ENCODE results near the gene ZNF432. TPM values are rescaled to one million over a fixed set of nuclear protein-coding genes. Genes with fewer than 3 reads are reported as not detected.

Gene ZNF432
- total and polyA plus RNA-seq, 2 of the 13 experiments (the other 11 are each of a cell fraction or from before 2014, with no cell fraction given): 4.1 to 8.7 TPM

- TF ChIP-seq ZBTB33 (CRISPR knock-in tag; IDR thresholded peaks at IDR 0.05) (no peak), BATF2 (CRISPR knock-in tag; IDR thresholded peaks at IDR 0.05) (no peak), POLR2G (IDR thresholded peaks at IDR 0.05; ENCODE audit: low read depth, low read length) (peak; percentile 82), SNAPC2 (CRISPR knock-in tag; IDR thresholded peaks at IDR 0.05) (no peak), STAT5B (CRISPR knock-in tag; IDR thresholded peaks at IDR 0.05) (no peak), ONECUT2 (CRISPR knock-in tag; IDR thresholded peaks at IDR 0.05) (no peak), GABPA (IDR thresholded peaks at IDR 0.05; ENCODE audit: low read depth, low read length) (peak; percentile 77), GABPA (CRISPR knock-in tag; IDR thresholded peaks at IDR 0.05; ENCODE audit: low read depth) (peak; percentile 92), NFYB (CRISPR knock-in tag; IDR thresholded peaks at IDR 0.05) (no peak), ZSCAN25 (CRISPR knock-in tag; IDR thresholded peaks at IDR 0.05) (no peak), RNF2 (conservative IDR thresholded peaks at IDR 0.05; ENCODE audit: low read depth) (no peak), TEAD3 (CRISPR knock-in tag; optimal IDR thresholded peaks at IDR 0.05; ENCODE audit: borderline replicate concordance) (no peak), ZNF224 (CRISPR knock-in tag; IDR thresholded peaks at IDR 0.05) (no peak), ZNF292 (CRISPR knock-in tag; IDR thresholded peaks at IDR 0.05; ENCODE audit: borderline replicate concordance, low read depth) (no peak), ZNF746 (CRISPR knock-in tag; IDR thresholded peaks at IDR 0.05) (no peak), MIER3 (CRISPR knock-in tag; IDR thresholded peaks at IDR 0.05; ENCODE audit: borderline replicate concordance) (peak; percentile 43), CHD4 (IDR thresholded peaks at IDR 0.05; ENCODE audit: borderline replicate concordance, low read length) (no peak), ZBTB14 (CRISPR knock-in tag; IDR thresholded peaks at IDR 0.05) (no peak), RAD21 (CRISPR knock-in tag; IDR thresholded peaks at IDR 0.05) (no peak), TRIM24 (CRISPR knock-in tag; IDR thresholded peaks at IDR 0.05) (no peak), ZNF24 (IDR thresholded peaks at IDR 0.05) (no peak), KDM6A (CRISPR knock-in tag; IDR thresholded peaks at IDR 0.05; ENCODE audit: low read depth) (no peak), PHF5A (CRISPR knock-in tag; IDR thresholded peaks at IDR 0.05; ENCODE audit: low read depth, unreplicated experiment) (no peak), MBD4 (IDR thresholded peaks at IDR 0.05; ENCODE audit: borderline replicate concordance, low read length) (no peak)
These were observed 46.8 kb upstream of the ZNF432 start, which contains the start of gene ZNF841 (continued) for GRCh38 chr19:52095172-52096014.
